ENCODE measurements around the gene SUGP2. TPM values are rescaled to one million over a fixed set of nuclear protein-coding genes. Genes with fewer than 3 reads are reported as not detected.

SUGP2 gene
- total RNA-seq, 6 donors from 2014 or later, result 33.6 to 179 (median 64.9) TPM

GRCh38 chr19:19059018-19059836 is 25.9 kb upstream of the SUGP2 start:
- peaks cover 5 to 41% (median 29%) of the 10 kb centered on the region in 4 donors for H3K36me3 ChIP-seq
- WGBS, 2 donors, result 80 to 86% methylated on average over 17 of the region's 17 CpGs
- ATAC-seq (ENCODE audit: low FRiP score in 2 of 2) (no peak), DNase-seq (peak in 1 of 2 donors; percentile 53)
- H3K27ac ChIP-seq, result no peak overlapping the region
- no peak overlapping the region for H3K4me3 ChIP-seq
- TF ChIP-seq POLR2AphosphoS5 (IDR thresholded peaks at IDR 0.05) (no peak), EP300 (IDR thresholded peaks at IDR 0.05) (no peak), CTCF (IDR thresholded peaks at IDR 0.05) (no peak)
- H3K27me3 ChIP-seq, result no peaks in the 10 kb centered on the region
- H3K4me1 ChIP-seq, result peaks cover 5 to 19% (median 11%) of the 10 kb centered on the region in 4 donors
- H3K9me3 ChIP-seq, result no peaks in the 10 kb centered on the region

GRCh38 chr19:19057720-19058119 is 24.4 kb upstream of the SUGP2 start:
- WGBS, 2 donors, result 88% methylated on average over 4 to 7 of the region's 7 CpGs
- no peaks in the 10 kb centered on the region for H3K9me3 ChIP-seq
- TF ChIP-seq CTCF (IDR thresholded peaks at IDR 0.05) (no peak), POLR2AphosphoS5 (IDR thresholded peaks at IDR 0.05) (no peak), POLR2A (IDR thresholded peaks at IDR 0.05) (no peak), EP300 (IDR thresholded peaks at IDR 0.05) (no peak)
- no peaks in the 10 kb centered on the region for H3K27me3 ChIP-seq
- peaks cover 0 to 12% (median 4%) of the 10 kb centered on the region in 4 donors for H3K4me1 ChIP-seq
- no peak overlapping the region for H3K4me3 ChIP-seq
- no peak overlapping the region for H3K27ac ChIP-seq
- ATAC-seq (ENCODE audit: low FRiP score in 2 of 2), result no peak
- DNase-seq, result peak in 1 of 2 donors; percentile 39
- H3K36me3 ChIP-seq, result peaks cover 8 to 52% (median 36%) of the 10 kb centered on the region in 4 donors

- DNase-seq (peak in 1 of 2 donors; percentile 68), ATAC-seq (ENCODE audit: low FRiP score in 2 of 2) (no peak)
- Histone ChIP-seq H3K36me3 (peaks cover 8 to 56% (median 40%) of the 10 kb centered on the region in 4 donors), H3K4me1 (peaks cover 0 to 8% (median 4%) of the 10 kb centered on the region in 4 donors), H3K27me3 (no peaks in the 10 kb centered on the region), H3K9me3 (no peaks in the 10 kb centered on the region), H3K27ac (no peak overlapping the region), H3K4me3 (no peak overlapping the region)
- 90 to 93% methylated on average over 4 to 13 of the region's 13 CpGs for WGBS, 2 donors
- no peak for TF ChIP-seq POLR2AphosphoS5 (IDR thresholded peaks at IDR 0.05)
- TF ChIP-seq POLR2A (IDR thresholded peaks at IDR 0.05), result no peak
- TF ChIP-seq EP300 (IDR thresholded peaks at IDR 0.05), result no peak
- TF ChIP-seq CTCF (IDR thresholded peaks at IDR 0.05), result no peak
These were observed 24.0 kb upstream of the SUGP2 start for GRCh38 chr19:19057317-19057716.

GRCh38 chr19:19056636-19057275 is 23.4 kb upstream of the SUGP2 start:
- Histone ChIP-seq H3K36me3 (peaks cover 8 to 61% (median 45%) of the 10 kb centered on the region in 4 donors), H3K4me3 (no peak overlapping the region), H3K9me3 (no peaks in the 10 kb centered on the region), H3K27me3 (no peaks in the 10 kb centered on the region), H3K4me1 (peaks cover 0 to 7% (median 3%) of the 10 kb centered on the region in 4 donors), H3K27ac (no peak overlapping the region)
- ATAC-seq (ENCODE audit: low FRiP score in 2 of 2) (no peak), DNase-seq (peak in 1 of 2 donors; percentile 60)
- 76 to 84% methylated on average over 6 to 9 of the region's 9 CpGs for WGBS, 2 donors
- TF ChIP-seq POLR2AphosphoS5 (IDR thresholded peaks at IDR 0.05) (no peak), POLR2A (IDR thresholded peaks at IDR 0.05) (no peak), CTCF (IDR thresholded peaks at IDR 0.05) (no peak), EP300 (IDR thresholded peaks at IDR 0.05) (no peak)

All from upper lobe of left lung (tissue), 6 donors.